GM19452 (cell line): ENCODE results near the gene ELP1.
"Not testable (repeated sequence)": the region's sequence is repeated elsewhere in the genome, so short reads cannot be mapped to it uniquely, and the experiment has no call there.

Experiments used
- ATAC-seq: cut with Tn5 transposase; IDR thresholded peaks from one replicate; pipeline ENCODE4 v1.9.1; 2021; ENCODE audit not compliant: unreplicated experiment

The ELP1 gene

GRCh38 chr9:108854641-108855528 is 79.0 kb downstream of the ELP1 start:
- no peak for ATAC-seq

- no peak for ATAC-seq
Observed at GRCh38 chr9:108854094-108854493, 79.8 kb downstream of the ELP1 start.

- no peak for ATAC-seq
Observed at GRCh38 chr9:108852079-108852478, 81.8 kb downstream of the ELP1 start.

- no peak for ATAC-seq
Observed at GRCh38 chr9:108851138-108851537, 82.8 kb downstream of the ELP1 start.

GRCh38 chr9:108850293-108850897 is 83.5 kb downstream of the ELP1 start:
- ATAC-seq = no peak

GRCh38 chr9:108848296-108848695 is 85.6 kb downstream of the ELP1 start:
- ATAC-seq = not testable (repeated sequence)

- ATAC-seq = no peak
Observed at GRCh38 chr9:108845947-108846346, 88.0 kb downstream of the ELP1 start.

GRCh38 chr9:108845507-108845906 is 88.4 kb downstream of the ELP1 start:
- no peak for ATAC-seq

GRCh38 chr9:108844856-108845255 is 89.1 kb downstream of the ELP1 start:
- no peak for ATAC-seq

GRCh38 chr9:108844391-108844790 is 89.5 kb downstream of the ELP1 start:
- ATAC-seq = no peak

- no peak for ATAC-seq
Observed at GRCh38 chr9:108842610-108843295, 91.2 kb downstream of the ELP1 start.

- ATAC-seq = not testable (repeated sequence)
Observed at GRCh38 chr9:108839561-108839960, 94.4 kb downstream of the ELP1 start.

GRCh38 chr9:108838017-108838416 is 95.9 kb downstream of the ELP1 start:
- no peak for ATAC-seq

- no peak for ATAC-seq
Observed at GRCh38 chr9:108837530-108837929, 96.4 kb downstream of the ELP1 start.

- no peak for ATAC-seq
Observed at GRCh38 chr9:108836781-108837180, 97.1 kb downstream of the ELP1 start.

GRCh38 chr9:108836319-108836718 is 97.6 kb downstream of the ELP1 start:
- ATAC-seq = no peak

- no peak for ATAC-seq
Observed at GRCh38 chr9:108835831-108836230, 98.1 kb downstream of the ELP1 start.

- no peak for ATAC-seq
Observed at GRCh38 chr9:108834959-108835665, 98.8 kb downstream of the ELP1 start.

GRCh38 chr9:108832179-108832500 is 101.8 kb downstream of the ELP1 start:
- ATAC-seq = no peak

- ATAC-seq = no peak
Observed at GRCh38 chr9:108831496-108832178, 102.3 kb downstream of the ELP1 start.

GRCh38 chr9:108830272-108830671 is 103.7 kb downstream of the ELP1 start:
- no peak for ATAC-seq
